WTC11 (cell line): ENCODE data around the gene PDK3. TPM values are rescaled to one million over a fixed set of nuclear protein-coding genes. Genes with fewer than 3 reads are reported as not detected.

ENCODE experiments used
- ATAC-seq: fragments of 200-7000 bp; cut with Tn5 transposase; 2 replicates; pipeline ENCODE4 v1.10.0; 2021; ENCODE audit warnings: mild to moderate bottlenecking, moderate library complexity
- CTCF ChIA-PET: fragments of 300-600 bp; sonication (Branson Sonifier 250); formaldehyde crosslinking; loops from one replicate; lab custom pipeline; 2021; ENCODE audit warnings: antibody characterized with exemption; lab: Charles Lee
- POLR2A ChIA-PET: fragments of 350-600 bp; sonication (Branson Sonifier 250); formaldehyde crosslinking; loops from one replicate; lab custom pipeline; 2021; ENCODE audit warnings: antibody characterized with exemption; lab: Charles Lee
- DNase-seq: peaks from one replicate; pipeline ENCODE4 v3.0.0; 2021; ENCODE audit warnings: low spot score
- H3K27ac Mint-ChIP-seq: 2 replicates; pipeline ENCODE4 v1.8.0; 2021; ENCODE audit warnings: mixed read lengths
- H3K27me3 Mint-ChIP-seq: 2 replicates; pipeline ENCODE4 v1.8.0; 2021; ENCODE audit warnings: low read depth, mild to moderate bottlenecking, moderate library complexity, mixed read lengths
- H3K36me3 Mint-ChIP-seq: 2 replicates; pipeline ENCODE4 v1.8.0; 2021; ENCODE audit warnings: mixed read lengths
- H3K4me1 Mint-ChIP-seq: 2 replicates; pipeline ENCODE4 v1.8.0; 2022; ENCODE audit warnings: mixed read lengths
- H3K4me3 Mint-ChIP-seq: 2 replicates; pipeline ENCODE4 v1.8.0; 2021; ENCODE audit warnings: mild to moderate bottlenecking, moderate library complexity, mixed read lengths
- H3K9me3 Mint-ChIP-seq: 2 replicates; pipeline ENCODE4 v1.8.0; 2021; ENCODE audit warnings: mixed read lengths
- ETV6 ChIP-seq: sonication (generic); formaldehyde crosslinking; IDR thresholded peaks from 2 replicates; pipeline ENCODE4 v1.8.1; 2022; ENCODE audit warnings: mild to moderate bottlenecking, missing genetic modification reagents
- FOXK1 ChIP-seq: sonication (generic); formaldehyde crosslinking; IDR thresholded peaks from 2 replicates; pipeline ENCODE4 v1.8.0; 2022; ENCODE audit warnings: mild to moderate bottlenecking, moderate library complexity, missing genetic modification reagents
- GTF2I ChIP-seq: fragments of 250-450 bp; sonication (Bioruptor Pico); conservative IDR thresholded peaks from 2 replicates; pipeline ENCODE4 v1.4.0; 2021; ENCODE audit warnings: mild to moderate bottlenecking
- NFATC4 ChIP-seq: fragments of 250-450 bp; sonication (Bioruptor Pico); IDR thresholded peaks from 2 replicates; pipeline ENCODE4 v1.9.0; 2021; ENCODE audit warnings: mild to moderate bottlenecking
- SOX15 ChIP-seq: fragments of 250-450 bp; sonication (Bioruptor Pico); IDR thresholded peaks from 2 replicates; pipeline ENCODE4 v1.9.0; 2021; ENCODE audit warnings: mild to moderate bottlenecking
- SP1 ChIP-seq: sonication (generic); formaldehyde crosslinking; conservative IDR thresholded peaks from 2 replicates; pipeline ENCODE4 v1.8.1; 2022; ENCODE audit warnings: missing genetic modification reagents
- TCF7 ChIP-seq: sonication (generic); formaldehyde crosslinking; IDR thresholded peaks from 2 replicates; pipeline ENCODE4 v1.8.0; 2022; ENCODE audit warnings: mild to moderate bottlenecking, low read depth, missing genetic modification reagents, moderate library complexity
- ZNF138 ChIP-seq: sonication (generic); formaldehyde crosslinking; conservative IDR thresholded peaks from 2 replicates; pipeline ENCODE4 v1.8.1; 2022; ENCODE audit warnings: mild to moderate bottlenecking, moderate library complexity, missing genetic modification reagents
- total RNA-seq: library from RNA; stranded (reverse); gene quantifications from 3 replicates; pipeline ENCODE4 v1.2.3, GENCODE V29; 2021
- TF ChIP-seq, protein P1 (sequence below): fragments of 250-450 bp; sonication (Bioruptor Pico); IDR thresholded peaks from 2 replicates; pipeline ENCODE4 v1.8.0; 2021; ENCODE audit warnings: mild to moderate bottlenecking
- TF ChIP-seq, protein P2 (sequence below): sonication (generic); formaldehyde crosslinking; IDR thresholded peaks from 2 replicates; pipeline ENCODE4 v1.8.1; 2023; ENCODE audit warnings: mild to moderate bottlenecking, moderate library complexity, missing genetic modification reagents
- TF ChIP-seq, protein P3 (sequence below): fragments of 250-450 bp; sonication (Bioruptor Pico); IDR thresholded peaks from 2 replicates; pipeline ENCODE4 v1.9.0; 2021; ENCODE audit warnings: mild to moderate bottlenecking
- TF ChIP-seq, protein P4 (sequence below): fragments of 250-450 bp; sonication (Bioruptor Pico); IDR thresholded peaks from 2 replicates; pipeline ENCODE4 v1.9.0; 2021; ENCODE audit warnings: mild to moderate bottlenecking
- TF ChIP-seq, protein P5 (sequence below): sonication (generic); formaldehyde crosslinking; IDR thresholded peaks from 2 replicates; pipeline ENCODE4 v1.8.1; 2022; ENCODE audit warnings: missing genetic modification reagents, borderline replicate concordance
- TF ChIP-seq, protein P6 (sequence below): sonication (generic); formaldehyde crosslinking; IDR thresholded peaks from 2 replicates; pipeline ENCODE4 v1.8.0; 2022; ENCODE audit warnings: mild to moderate bottlenecking, missing genetic modification reagents
- TF ChIP-seq, protein P7 (sequence below): sonication (generic); formaldehyde crosslinking; IDR thresholded peaks from 2 replicates; pipeline ENCODE4 v1.8.1; 2022; ENCODE audit warnings: mild to moderate bottlenecking, moderate library complexity, missing genetic modification reagents
- TF ChIP-seq, protein P8 (sequence below): fragments of 200-600 bp; IDR thresholded peaks from 2 replicates; pipeline ENCODE4 v1.8.0; 2022; ENCODE audit warnings: antibody characterized with exemption

Gene PDK3
- total RNA-seq, 1 experiment from 2014 or later, result 34.4 TPM

DNA sequence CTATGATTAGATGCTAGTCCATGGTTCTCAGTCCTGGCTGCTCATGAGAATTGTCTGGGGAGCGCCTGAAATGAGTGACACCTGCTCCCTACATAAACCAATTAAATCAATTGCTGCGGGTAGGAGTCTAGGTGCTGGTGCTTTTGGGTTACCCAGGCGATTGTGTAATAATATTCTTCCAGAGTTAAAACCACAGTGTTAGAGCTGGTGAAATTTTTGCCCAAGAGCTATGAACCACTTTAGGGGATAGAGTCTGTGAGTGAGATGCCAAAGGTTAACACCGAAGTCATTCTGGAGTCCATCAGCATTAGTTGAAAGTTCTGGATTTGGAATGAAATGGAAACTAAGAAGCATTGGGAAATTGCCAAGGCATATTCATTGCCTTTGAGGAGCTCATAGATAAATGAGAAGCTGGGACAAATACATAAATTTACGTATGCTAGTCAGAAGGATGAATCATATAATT is 15.3 kb downstream of the PDK3 start (continued):
- TF ChIP-seq, protein P1, sequence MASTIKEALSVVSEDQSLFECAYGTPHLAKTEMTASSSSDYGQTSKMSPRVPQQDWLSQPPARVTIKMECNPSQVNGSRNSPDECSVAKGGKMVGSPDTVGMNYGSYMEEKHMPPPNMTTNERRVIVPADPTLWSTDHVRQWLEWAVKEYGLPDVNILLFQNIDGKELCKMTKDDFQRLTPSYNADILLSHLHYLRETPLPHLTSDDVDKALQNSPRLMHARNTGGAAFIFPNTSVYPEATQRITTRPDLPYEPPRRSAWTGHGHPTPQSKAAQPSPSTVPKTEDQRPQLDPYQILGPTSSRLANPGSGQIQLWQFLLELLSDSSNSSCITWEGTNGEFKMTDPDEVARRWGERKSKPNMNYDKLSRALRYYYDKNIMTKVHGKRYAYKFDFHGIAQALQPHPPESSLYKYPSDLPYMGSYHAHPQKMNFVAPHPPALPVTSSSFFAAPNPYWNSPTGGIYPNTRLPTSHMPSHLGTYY (CRISPR knock-in tag), result no peak
- TF ChIP-seq, protein P2, sequence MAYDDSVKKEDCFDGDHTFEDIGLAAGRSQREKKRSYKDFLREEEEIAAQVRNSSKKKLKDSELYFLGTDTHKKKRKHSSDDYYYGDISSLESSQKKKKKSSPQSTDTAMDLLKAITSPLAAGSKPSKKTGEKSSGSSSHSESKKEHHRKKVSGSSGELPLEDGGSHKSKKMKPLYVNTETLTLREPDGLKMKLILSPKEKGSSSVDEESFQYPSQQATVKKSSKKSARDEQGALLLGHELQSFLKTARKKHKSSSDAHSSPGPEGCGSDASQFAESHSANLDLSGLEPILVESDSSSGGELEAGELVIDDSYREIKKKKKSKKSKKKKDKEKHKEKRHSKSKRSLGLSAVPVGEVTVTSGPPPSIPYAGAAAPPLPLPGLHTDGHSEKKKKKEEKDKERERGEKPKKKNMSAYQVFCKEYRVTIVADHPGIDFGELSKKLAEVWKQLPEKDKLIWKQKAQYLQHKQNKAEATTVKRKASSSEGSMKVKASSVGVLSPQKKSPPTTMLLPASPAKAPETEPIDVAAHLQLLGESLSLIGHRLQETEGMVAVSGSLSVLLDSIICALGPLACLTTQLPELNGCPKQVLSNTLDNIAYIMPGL (CRISPR knock-in tag), result no peak

DNA sequence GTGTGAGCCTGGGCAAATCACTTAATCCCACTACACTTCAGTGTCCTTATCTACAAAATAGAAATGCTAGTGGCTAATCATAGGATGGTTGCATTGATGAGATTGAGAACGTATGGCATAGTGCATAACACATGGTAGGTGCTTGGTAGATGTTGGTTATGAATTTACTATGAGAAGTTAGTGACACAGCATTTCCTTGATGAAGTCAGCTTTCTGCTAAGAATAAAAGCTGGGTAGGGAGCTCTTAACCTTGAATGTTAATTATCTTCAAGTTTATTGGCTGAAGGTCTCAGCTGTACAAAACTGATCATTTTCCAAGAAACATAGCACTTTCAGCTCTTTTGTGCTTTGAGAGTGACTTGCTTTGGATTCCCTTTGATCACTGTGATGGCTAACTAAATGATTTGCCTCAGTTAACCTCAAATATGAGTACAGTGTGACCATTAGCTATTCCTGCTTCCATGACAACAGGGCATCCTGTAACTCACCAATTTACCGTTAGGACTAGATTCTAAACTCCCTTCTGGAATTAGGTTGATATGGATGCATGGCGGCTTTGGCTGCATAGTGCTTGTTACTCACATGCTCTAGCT is 17.8 kb downstream of the PDK3 start:
- no peak for DNase-seq
- Mint-ChIP-seq H3K27me3 (no peaks in the 10 kb centered on the region), H3K9me3 (peaks cover 7% of the 10 kb centered on the region; the same call in 1 of the 2 replicates), H3K36me3 (peaks cover 3% of the 10 kb centered on the region; the same call in 1 of the 2 replicates), H3K27ac (no peak overlapping the region), H3K4me3 (no peak overlapping the region), H3K4me1 (peaks cover 21% of the 10 kb centered on the region)
- CTCF ChIA-PET, result no interaction called here
- no peak for ATAC-seq
- TF ChIP-seq, protein P3, sequence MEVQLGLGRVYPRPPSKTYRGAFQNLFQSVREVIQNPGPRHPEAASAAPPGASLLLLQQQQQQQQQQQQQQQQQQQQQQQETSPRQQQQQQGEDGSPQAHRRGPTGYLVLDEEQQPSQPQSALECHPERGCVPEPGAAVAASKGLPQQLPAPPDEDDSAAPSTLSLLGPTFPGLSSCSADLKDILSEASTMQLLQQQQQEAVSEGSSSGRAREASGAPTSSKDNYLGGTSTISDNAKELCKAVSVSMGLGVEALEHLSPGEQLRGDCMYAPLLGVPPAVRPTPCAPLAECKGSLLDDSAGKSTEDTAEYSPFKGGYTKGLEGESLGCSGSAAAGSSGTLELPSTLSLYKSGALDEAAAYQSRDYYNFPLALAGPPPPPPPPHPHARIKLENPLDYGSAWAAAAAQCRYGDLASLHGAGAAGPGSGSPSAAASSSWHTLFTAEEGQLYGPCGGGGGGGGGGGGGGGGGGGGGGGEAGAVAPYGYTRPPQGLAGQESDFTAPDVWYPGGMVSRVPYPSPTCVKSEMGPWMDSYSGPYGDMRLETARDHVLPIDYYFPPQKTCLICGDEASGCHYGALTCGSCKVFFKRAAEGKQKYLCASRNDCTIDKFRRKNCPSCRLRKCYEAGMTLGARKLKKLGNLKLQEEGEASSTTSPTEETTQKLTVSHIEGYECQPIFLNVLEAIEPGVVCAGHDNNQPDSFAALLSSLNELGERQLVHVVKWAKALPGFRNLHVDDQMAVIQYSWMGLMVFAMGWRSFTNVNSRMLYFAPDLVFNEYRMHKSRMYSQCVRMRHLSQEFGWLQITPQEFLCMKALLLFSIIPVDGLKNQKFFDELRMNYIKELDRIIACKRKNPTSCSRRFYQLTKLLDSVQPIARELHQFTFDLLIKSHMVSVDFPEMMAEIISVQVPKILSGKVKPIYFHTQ (CRISPR knock-in tag), result no peak
- TF ChIP-seq, protein P4, sequence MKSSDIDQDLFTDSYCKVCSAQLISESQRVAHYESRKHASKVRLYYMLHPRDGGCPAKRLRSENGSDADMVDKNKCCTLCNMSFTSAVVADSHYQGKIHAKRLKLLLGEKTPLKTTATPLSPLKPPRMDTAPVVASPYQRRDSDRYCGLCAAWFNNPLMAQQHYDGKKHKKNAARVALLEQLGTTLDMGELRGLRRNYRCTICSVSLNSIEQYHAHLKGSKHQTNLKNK (CRISPR knock-in tag), result no peak
- no peak for TF ChIP-seq FOXK1 (CRISPR knock-in tag)
- TF ChIP-seq, protein P5, sequence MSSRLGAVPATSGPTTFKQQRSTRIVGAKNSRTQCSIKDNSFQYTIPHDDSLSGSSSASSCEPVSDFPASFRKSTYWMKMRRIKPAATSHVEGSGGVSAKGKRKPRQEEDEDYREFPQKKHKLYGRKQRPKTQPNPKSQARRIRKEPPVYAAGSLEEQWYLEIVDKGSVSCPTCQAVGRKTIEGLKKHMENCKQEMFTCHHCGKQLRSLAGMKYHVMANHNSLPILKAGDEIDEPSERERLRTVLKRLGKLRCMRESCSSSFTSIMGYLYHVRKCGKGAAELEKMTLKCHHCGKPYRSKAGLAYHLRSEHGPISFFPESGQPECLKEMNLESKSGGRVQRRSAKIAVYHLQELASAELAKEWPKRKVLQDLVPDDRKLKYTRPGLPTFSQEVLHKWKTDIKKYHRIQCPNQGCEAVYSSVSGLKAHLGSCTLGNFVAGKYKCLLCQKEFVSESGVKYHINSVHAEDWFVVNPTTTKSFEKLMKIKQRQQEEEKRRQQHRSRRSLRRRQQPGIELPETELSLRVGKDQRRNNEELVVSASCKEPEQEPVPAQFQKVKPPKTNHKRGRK, result no peak
- TF ChIP-seq NFATC4 (CRISPR knock-in tag), result no peak
- TF ChIP-seq, protein P6, sequence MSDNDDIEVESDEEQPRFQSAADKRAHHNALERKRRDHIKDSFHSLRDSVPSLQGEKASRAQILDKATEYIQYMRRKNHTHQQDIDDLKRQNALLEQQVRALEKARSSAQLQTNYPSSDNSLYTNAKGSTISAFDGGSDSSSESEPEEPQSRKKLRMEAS, result no peak
- TF ChIP-seq ETV6 (CRISPR knock-in tag), result no peak
- TF ChIP-seq SOX15 (CRISPR knock-in tag), result no peak
- no peak for TF ChIP-seq GTF2I (CRISPR knock-in tag)
- POLR2A ChIA-PET, result no interaction called here

DNA sequence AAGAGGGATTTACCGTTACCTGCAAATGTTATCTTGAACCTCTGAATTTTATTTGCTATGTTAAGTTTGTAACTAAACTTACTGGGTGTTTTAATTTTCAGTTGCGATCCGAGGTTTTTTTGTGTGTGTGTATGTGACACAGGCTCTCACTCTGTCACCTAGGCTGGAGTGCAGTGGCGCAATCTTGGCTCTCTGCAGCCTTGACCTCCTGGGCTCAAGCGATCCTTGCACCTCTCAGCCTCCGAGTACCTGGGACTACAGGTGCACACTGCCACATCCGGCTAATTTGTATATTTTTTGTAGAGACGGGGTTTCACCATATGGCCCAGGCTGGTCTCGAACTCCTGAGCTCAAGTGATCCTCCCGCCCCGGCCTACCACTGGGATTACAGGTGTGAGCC is 18.5 kb downstream of the PDK3 start:
- Mint-ChIP-seq H3K4me3 (no peak overlapping the region), H3K27ac (no peak overlapping the region), H3K4me1 (peaks cover 20% of the 10 kb centered on the region), H3K27me3 (no peaks in the 10 kb centered on the region), H3K9me3 (peaks cover 7% of the 10 kb centered on the region; the same call in 1 of the 2 replicates), H3K36me3 (peaks cover 3% of the 10 kb centered on the region; the same call in 1 of the 2 replicates)
- POLR2A ChIA-PET, result no interaction called here
- DNase-seq (no peak), ATAC-seq (no peak)
- CTCF ChIA-PET, result no interaction called here
- TF ChIP-seq ZNF138 (CRISPR knock-in tag) (no peak), FOXK1 (CRISPR knock-in tag) (no peak), TCF7 (CRISPR knock-in tag) (no peak), SP1 (CRISPR knock-in tag) (no peak)
- TF ChIP-seq, protein P7, sequence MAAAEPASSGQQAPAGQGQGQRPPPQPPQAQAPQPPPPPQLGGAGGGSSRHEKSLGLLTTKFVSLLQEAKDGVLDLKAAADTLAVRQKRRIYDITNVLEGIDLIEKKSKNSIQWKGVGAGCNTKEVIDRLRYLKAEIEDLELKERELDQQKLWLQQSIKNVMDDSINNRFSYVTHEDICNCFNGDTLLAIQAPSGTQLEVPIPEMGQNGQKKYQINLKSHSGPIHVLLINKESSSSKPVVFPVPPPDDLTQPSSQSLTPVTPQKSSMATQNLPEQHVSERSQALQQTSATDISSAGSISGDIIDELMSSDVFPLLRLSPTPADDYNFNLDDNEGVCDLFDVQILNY (CRISPR knock-in tag), result no peak
- TF ChIP-seq, protein P8, sequence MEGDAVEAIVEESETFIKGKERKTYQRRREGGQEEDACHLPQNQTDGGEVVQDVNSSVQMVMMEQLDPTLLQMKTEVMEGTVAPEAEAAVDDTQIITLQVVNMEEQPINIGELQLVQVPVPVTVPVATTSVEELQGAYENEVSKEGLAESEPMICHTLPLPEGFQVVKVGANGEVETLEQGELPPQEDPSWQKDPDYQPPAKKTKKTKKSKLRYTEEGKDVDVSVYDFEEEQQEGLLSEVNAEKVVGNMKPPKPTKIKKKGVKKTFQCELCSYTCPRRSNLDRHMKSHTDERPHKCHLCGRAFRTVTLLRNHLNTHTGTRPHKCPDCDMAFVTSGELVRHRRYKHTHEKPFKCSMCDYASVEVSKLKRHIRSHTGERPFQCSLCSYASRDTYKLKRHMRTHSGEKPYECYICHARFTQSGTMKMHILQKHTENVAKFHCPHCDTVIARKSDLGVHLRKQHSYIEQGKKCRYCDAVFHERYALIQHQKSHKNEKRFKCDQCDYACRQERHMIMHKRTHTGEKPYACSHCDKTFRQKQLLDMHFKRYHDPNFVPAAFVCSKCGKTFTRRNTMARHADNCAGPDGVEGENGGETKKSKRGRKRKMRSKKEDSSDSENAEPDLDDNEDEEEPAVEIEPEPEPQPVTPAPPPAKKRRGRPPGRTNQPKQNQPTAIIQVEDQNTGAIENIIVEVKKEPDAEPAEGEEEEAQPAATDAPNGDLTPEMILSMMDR, result no peak
- TF ChIP-seq, protein P3 (CRISPR knock-in tag), result no peak
